22Rv1 (cell line): ENCODE data around the gene GMDS.

ENCODE experiments used
- CTCF ChIP-seq: fragments of 450-650 bp; IDR thresholded peaks from 2 replicates; pipeline ENCODE4 v1.5.1; 2017; ENCODE audit warnings: mild to moderate bottlenecking
- ZFX ChIP-seq: fragments of 450-650 bp; IDR thresholded peaks from 2 replicates; pipeline ENCODE4 v1.6.1; 2017; ENCODE audit warnings: antibody characterized with exemption, borderline replicate concordance

- TF ChIP-seq CTCF (no peak), ZFX (no peak)
These were observed 226.4 kb downstream of the GMDS start for GRCh38 chr6:2019051-2019450.
